ENCODE measurements around the gene DDX25.

DDX25 gene

DNA sequence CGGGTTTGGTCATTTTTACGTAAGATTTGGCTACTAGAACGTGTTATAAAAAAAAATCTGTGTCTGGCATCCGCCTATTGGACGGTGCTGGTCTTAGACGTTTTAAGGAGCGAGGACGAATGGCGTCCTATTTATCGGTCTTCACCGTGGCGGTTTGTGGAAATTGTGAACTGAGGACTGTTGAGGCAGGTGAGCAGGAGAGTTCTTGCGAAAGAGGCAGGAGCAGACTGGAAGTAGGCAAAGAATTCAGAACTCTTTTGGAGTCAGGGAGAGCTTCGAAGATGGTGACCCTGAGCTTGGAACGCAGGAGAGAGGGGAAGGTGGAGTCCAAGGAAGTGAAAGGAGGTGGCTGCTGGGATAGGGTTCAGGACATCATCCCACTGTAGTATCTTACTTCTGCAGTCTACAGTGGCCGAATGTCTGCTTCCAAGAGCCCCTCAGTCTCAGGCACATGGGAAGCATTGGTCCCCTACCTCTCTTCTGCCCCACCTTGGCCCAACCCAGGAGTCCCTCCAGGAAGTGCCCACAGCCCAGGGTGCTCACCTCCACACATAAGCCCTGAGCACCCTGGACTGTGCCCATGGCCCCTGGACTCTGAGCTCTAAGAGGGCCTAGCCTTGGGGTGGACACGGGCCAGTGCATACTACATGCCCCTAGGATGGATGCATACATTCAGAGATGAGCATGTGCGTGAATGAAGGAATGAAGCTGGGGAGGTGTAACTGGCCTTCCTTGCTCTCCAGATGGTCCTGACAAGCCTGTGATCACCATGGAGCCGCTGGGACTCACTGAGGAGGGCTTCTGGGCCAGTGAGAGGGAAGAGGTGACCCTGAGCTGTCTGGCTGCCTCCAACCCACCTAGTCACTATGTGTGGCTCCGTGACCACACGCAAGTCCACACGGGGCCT lies 45.2 kb downstream of the DDX25 start:
- DNase-seq (ENCODE audit: low spot score), result no peak
- TF ChIP-seq, protein P1, sequence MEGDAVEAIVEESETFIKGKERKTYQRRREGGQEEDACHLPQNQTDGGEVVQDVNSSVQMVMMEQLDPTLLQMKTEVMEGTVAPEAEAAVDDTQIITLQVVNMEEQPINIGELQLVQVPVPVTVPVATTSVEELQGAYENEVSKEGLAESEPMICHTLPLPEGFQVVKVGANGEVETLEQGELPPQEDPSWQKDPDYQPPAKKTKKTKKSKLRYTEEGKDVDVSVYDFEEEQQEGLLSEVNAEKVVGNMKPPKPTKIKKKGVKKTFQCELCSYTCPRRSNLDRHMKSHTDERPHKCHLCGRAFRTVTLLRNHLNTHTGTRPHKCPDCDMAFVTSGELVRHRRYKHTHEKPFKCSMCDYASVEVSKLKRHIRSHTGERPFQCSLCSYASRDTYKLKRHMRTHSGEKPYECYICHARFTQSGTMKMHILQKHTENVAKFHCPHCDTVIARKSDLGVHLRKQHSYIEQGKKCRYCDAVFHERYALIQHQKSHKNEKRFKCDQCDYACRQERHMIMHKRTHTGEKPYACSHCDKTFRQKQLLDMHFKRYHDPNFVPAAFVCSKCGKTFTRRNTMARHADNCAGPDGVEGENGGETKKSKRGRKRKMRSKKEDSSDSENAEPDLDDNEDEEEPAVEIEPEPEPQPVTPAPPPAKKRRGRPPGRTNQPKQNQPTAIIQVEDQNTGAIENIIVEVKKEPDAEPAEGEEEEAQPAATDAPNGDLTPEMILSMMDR (IDR thresholded peaks at IDR 0.05; ENCODE audit: extremely low read depth, missing control alignments), result no peak

DNA sequence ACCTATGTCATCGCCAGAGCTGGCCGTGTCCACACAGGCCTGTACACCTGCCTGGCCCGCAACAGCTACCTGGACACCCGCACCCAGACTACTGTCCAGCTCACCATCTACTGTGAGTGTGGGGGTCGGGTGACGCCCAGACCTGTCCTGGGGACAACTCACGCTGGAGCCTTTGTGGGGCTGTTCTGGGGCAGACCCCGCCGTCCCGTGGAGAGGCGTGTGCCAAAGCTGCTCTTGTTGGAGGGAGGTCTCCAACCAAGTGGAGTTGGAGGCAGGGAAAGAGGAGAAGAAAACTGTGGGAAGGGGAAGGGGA lies 45.8 kb downstream of the DDX25 start:
- no peak for DNase-seq (ENCODE audit: low spot score)

DNA sequence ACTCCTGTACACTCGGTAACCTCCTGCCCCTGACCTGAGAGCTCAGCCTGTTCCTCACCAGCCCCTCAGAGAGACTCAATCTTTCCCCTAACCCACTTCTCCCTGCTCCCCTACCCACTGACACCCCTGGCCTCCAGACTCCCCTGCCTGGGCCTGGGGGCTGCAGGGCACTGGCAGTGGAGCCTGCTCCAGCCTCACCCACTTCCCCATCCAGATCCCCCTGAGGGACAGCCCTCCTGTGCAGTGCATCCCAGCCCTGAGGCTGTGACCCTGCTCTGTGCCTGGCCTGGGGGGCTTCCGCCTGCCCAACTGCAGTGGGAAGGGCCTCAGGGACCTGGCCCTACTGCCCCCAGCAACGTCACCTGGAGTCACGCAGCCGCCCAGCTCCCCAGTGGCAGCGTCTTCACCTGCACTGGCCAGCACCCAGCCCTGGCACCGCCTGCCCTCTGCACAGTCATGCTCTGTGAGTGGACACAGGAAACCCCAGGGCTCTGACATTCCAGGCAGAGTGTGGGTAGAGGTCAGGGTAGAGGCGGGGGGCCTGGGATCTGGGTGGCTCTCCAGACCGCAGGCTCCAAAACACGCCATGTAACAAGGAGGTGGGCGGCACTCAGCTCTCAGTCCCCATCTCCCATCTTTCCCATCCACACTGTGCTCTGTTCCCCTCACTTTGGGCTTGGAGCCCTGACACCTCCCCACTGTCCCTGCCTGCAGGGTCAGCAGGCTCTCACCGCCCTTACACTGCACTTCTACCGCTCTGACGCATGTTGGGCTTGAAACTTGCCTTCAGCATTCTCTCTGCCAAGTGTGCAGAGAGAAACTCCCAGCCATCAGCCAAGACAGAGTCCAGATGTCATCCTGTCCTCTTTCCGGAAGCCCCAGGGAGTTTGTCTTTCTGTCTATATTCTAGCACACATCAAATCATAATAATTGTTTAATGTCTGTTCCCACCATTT lies 46.7 kb downstream of the DDX25 start:
- TF ChIP-seq, protein P1 (IDR thresholded peaks at IDR 0.05; ENCODE audit: extremely low read depth, missing control alignments), result no peak
- no peak for DNase-seq (ENCODE audit: low spot score)

More for the DNA sequence above, 45.8 kb downstream of the DDX25 start:
- TF ChIP-seq, protein P1 (IDR thresholded peaks at IDR 0.05; ENCODE audit: extremely low read depth, missing control alignments), result no peak

DNA sequence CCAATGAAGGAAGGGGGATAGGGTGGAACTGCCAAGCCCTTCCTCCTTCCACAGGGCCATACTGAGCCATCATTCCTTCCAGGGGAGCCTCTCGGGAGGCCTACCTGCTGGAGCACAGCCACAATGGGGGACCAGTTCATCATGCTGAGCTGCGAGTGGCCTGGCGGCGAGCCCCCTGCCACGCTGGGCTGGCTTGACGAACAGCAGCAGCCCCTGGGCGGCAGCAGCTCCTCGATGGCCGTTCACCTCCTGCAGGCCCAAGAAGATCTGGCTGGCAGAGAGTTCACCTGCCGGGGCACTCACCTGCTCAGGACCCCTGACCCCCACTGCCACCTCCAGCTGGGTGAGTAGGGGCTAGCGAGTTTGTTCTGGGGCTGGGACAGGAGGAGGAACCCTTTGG lies 47.4 kb downstream of the DDX25 start:
- no peak for DNase-seq (ENCODE audit: low spot score)
- TF ChIP-seq, protein P1 (IDR thresholded peaks at IDR 0.05; ENCODE audit: extremely low read depth, missing control alignments), result no peak

DNA sequence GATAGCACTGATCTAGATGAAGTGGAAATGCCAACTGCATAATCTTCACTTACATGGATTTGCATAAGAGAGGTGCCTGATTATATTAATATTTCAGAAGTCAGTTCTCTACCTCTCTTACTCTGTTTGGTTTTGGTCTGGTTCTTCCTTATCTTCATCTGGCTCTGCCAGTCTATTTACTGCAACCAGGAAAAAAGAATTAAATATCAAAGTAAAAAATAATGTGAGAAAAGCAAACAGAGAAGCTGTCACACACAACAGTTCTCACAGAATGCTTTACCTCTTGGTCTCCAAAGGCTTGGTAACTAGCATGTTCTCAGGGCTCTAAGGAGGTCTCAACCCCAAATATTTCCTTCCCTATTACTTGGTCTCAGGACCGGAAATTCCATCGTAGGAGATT lies 48.3 kb downstream of the DDX25 start:
- TF ChIP-seq, protein P1 (IDR thresholded peaks at IDR 0.05; ENCODE audit: extremely low read depth, missing control alignments), result no peak
- no peak for DNase-seq (ENCODE audit: low spot score)

DNA sequence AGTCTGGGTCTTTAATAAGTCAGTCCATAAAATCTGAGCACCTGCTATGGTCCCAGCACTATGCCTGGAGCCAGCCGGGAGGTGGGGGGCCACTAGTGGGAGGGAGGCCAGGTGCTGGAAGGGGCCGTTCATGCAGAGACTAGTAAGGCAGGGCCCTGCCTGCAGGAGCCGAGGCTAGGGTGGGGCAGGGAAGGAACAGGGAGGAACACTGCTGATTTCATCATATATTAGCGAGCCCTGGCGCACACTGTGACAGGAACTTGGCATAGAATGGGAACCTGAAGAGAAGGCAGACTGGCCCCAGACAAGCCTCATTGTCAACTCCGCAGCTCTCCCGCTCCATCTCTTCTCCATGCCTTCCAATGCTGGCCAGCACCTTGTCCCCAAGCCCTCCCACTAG lies 48.7 kb downstream of the DDX25 start:
- TF ChIP-seq, protein P1 (IDR thresholded peaks at IDR 0.05; ENCODE audit: extremely low read depth, missing control alignments), result no peak
- DNase-seq (ENCODE audit: low spot score), result no peak
